Type B pancreatic cell (in vitro differentiated cells): ENCODE measurements around the gene KCNK16. TPM values are rescaled to one million over a fixed set of nuclear protein-coding genes. Genes with fewer than 3 reads are reported as not detected.
A peak's percentile ranks its signal among the peaks of the same experiment; 100 is the strongest.

Source experiments
- DNase-seq: peaks from one replicate; pipeline ENCODE4 v3.0.0; 2021; ENCODE audit warnings: mixed read lengths; ENCODE audit not compliant: unreplicated experiment; ENCODE audit errors: extremely low spot score
- H3K27ac Mint-ChIP-seq: 2 replicates; pipeline ENCODE4 v1.8.0; 2021; ENCODE audit warnings: mild to moderate bottlenecking, mixed read lengths
- H3K27me3 Mint-ChIP-seq: 2 replicates; pipeline ENCODE4 v1.8.0; 2021; ENCODE audit warnings: mixed read lengths
- H3K36me3 Mint-ChIP-seq: 2 replicates; pipeline ENCODE4 v1.8.0; 2021; ENCODE audit warnings: mixed read lengths
- H3K4me1 Mint-ChIP-seq: one replicate; pipeline ENCODE4 v1.8.0; 2021; ENCODE audit warnings: mixed read lengths; ENCODE audit not compliant: unreplicated experiment
- H3K4me3 Mint-ChIP-seq: 2 replicates; pipeline ENCODE4 v1.8.0; 2021; ENCODE audit warnings: mild to moderate bottlenecking, mixed read lengths
- H3K9me3 Mint-ChIP-seq: 2 replicates; pipeline ENCODE4 v1.8.0; 2021; ENCODE audit warnings: mixed read lengths
- total RNA-seq: library from RNA; stranded (reverse); gene quantifications from 2 replicates; pipeline ENCODE4 v1.2.1, GENCODE V29; 2021; ENCODE audit warnings: low replicate concordance
- TF ChIP-seq, protein P1 (sequence below): fragments of 200-600 bp; sonication (generic); conservative IDR thresholded peaks from 2 replicates; pipeline ENCODE4 v1.5.0; 2021; ENCODE audit warnings: antibody characterized with exemption, mild to moderate bottlenecking

The KCNK16 gene
- total RNA-seq, 1 donor from 2014 or later = 22.6 TPM

- no peaks in the 10 kb centered on the region for H3K4me1 Mint-ChIP-seq
- no peak for DNase-seq
- H3K27me3 Mint-ChIP-seq = peaks cover 4% of the 10 kb centered on the region
- H3K9me3 Mint-ChIP-seq = no peaks in the 10 kb centered on the region
- H3K36me3 Mint-ChIP-seq = no peaks in the 10 kb centered on the region
- H3K27ac Mint-ChIP-seq = no peak overlapping the region
- TF ChIP-seq, protein P1, sequence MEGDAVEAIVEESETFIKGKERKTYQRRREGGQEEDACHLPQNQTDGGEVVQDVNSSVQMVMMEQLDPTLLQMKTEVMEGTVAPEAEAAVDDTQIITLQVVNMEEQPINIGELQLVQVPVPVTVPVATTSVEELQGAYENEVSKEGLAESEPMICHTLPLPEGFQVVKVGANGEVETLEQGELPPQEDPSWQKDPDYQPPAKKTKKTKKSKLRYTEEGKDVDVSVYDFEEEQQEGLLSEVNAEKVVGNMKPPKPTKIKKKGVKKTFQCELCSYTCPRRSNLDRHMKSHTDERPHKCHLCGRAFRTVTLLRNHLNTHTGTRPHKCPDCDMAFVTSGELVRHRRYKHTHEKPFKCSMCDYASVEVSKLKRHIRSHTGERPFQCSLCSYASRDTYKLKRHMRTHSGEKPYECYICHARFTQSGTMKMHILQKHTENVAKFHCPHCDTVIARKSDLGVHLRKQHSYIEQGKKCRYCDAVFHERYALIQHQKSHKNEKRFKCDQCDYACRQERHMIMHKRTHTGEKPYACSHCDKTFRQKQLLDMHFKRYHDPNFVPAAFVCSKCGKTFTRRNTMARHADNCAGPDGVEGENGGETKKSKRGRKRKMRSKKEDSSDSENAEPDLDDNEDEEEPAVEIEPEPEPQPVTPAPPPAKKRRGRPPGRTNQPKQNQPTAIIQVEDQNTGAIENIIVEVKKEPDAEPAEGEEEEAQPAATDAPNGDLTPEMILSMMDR = no peak
- H3K4me3 Mint-ChIP-seq = no peak overlapping the region
Measured at GRCh38 chr6:39274471-39274870, 48.0 kb downstream of the KCNK16 start.

DNA sequence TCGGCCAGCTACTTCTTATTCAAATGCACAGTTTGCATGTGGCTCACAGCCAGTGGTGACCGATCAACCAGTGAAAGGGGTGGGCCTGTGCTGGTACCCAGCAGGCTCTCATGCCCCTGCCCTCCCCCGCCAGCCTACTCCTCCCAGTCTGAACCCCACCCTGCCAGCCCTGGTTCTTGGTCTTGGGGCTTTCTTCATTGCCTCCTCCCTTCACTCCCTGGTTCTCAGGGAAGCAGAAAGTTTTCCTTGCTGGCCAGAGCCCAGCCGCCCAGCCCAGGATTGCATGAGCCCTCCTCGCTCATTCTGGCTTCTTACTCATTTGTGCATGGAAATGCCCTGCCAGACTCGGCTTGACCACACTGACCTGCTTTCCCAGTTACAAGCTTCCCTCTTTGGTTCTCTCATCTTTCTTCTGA, 49.1 kb downstream of the KCNK16 start:
- H3K36me3 Mint-ChIP-seq = no peaks in the 10 kb centered on the region
- no peaks in the 10 kb centered on the region for H3K4me1 Mint-ChIP-seq
- no peak overlapping the region for H3K27ac Mint-ChIP-seq
- DNase-seq = no peak
- H3K4me3 Mint-ChIP-seq = no peak overlapping the region
- H3K27me3 Mint-ChIP-seq = peaks cover 4% of the 10 kb centered on the region
- no peaks in the 10 kb centered on the region for H3K9me3 Mint-ChIP-seq
- TF ChIP-seq, protein P1 = no peak

DNA sequence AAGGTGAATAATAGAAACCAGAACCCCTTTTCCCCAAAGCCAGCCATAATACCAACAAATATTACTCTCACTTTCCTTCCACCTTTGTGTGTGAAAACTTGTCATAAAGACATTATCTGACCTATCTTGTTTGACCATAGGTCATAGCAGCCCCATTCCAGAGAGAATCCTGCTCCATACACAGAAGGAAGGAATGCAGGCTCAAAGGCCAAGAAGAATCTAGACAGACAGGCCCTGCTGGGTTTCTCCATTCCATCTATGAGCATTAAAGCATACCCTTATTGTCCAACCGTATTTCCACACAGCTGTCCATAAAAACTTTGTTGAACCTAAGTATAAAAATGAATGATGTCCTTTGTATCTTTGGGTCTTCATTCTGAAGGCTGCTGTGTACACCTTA, 52.5 kb downstream of the KCNK16 start:
- Mint-ChIP-seq H3K27me3 (peaks cover 4% of the 10 kb centered on the region), H3K4me1 (no peaks in the 10 kb centered on the region), H3K4me3 (no peak overlapping the region), H3K27ac (peak overlapping the region; percentile 2), H3K36me3 (no peaks in the 10 kb centered on the region), H3K9me3 (no peaks in the 10 kb centered on the region)
- no peak for DNase-seq
- TF ChIP-seq, protein P1 = no peak

DNA sequence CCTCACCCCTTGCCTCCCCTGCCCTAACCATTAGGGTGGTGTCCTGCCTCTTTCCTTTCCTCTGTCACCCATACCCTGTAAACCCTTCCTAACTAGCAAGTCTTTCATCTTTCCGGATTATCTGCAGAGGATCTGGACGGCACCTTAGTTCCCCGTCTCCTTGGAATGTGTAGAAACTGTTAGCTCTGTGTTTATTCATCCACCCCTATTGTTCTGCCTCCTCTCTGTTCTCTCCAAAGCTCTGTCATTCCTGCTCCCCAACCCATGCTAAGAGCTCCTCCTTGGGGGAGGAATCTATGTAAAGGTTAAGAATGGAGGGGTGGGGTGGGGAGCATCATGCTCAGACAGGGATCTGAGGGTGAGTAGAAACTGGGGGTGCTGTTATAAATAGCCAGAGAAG, 53.8 kb downstream of the KCNK16 start:
- DNase-seq = no peak
- TF ChIP-seq, protein P1 = no peak
- Mint-ChIP-seq H3K4me1 (no peaks in the 10 kb centered on the region), H3K27me3 (peaks cover 3% of the 10 kb centered on the region), H3K27ac (no peak overlapping the region), H3K9me3 (no peaks in the 10 kb centered on the region), H3K4me3 (no peak overlapping the region), H3K36me3 (no peaks in the 10 kb centered on the region)

DNA sequence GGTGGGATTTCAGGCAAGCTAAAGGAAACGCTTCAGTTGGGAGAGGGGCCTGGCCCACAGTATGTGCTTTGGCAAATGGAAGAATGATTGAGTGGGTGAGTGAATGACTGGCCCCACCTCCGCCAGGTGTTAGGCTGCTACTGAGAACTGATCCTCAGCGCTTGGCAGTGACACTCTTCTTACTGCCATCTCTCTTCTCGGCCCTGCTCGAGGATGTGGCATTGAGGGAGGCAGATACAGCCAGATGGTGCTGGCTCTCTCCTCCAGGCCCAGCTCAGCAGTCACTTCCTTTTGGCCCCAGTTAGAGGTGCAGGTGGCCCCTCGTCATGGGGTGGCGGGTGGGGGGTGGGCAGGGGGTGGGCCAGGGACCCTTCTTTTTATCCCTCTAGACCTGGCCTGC, 54.3 kb downstream of the KCNK16 start:
- Mint-ChIP-seq H3K27ac (no peak overlapping the region), H3K4me3 (no peak overlapping the region), H3K27me3 (no peaks in the 10 kb centered on the region), H3K36me3 (no peaks in the 10 kb centered on the region), H3K9me3 (no peaks in the 10 kb centered on the region), H3K4me1 (no peaks in the 10 kb centered on the region)
- DNase-seq = no peak
- TF ChIP-seq, protein P1 = no peak

DNA sequence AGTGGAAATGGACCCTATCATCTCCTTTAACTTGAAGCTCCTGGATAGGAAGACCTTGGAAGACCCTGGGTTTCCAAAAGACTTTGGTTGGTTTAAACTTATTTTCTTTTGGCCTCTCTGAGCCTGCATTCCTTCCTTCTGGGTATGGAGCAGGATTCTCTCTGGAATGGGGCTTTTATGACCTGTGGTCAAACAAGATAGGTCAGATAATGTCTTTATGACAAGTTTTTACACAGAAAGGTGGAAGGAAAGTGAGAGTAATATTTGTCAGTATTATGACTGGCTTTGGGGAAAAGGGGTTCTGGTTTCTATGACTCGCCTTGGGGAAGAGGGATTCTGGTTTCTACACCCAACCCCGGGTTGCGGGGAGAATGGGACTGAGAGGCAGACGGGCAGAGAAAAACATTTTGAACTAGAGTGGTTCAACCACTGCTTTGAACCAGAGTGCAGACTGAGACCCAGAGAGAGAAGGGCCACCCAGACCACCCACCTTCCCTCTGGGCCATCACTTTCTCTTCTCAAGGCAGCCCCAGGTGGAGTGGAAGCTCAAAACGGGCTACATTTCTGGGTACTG, 55.6 kb downstream of the KCNK16 start:
- DNase-seq = no peak
- Mint-ChIP-seq H3K36me3 (no peaks in the 10 kb centered on the region), H3K27ac (peak overlapping the region; percentile 35), H3K9me3 (no peaks in the 10 kb centered on the region), H3K27me3 (no peaks in the 10 kb centered on the region), H3K4me1 (no peaks in the 10 kb centered on the region), H3K4me3 (no peak overlapping the region)
- TF ChIP-seq, protein P1 = no peak
